COR-L47 (cell line): Measurements from ENCODE around the gene SNX14.
A peak's percentile ranks its signal among the peaks of the same experiment; 100 is the strongest.
"Not testable (repeated sequence)": the region's sequence is repeated elsewhere in the genome, so short reads cannot be mapped to it uniquely, and the experiment has no call there.

Experiments
- DNase-seq: peaks from one replicate; lab custom pipeline; 2025; lab: John Stamatoyannopoulos, UW

SNX14 gene

GRCh38 chr6:85593438-85594196 lies at the start of gene SNX14:
Gene SNX14 (minus strand): TSS chr6:85593858. CDS start chr6:85593718, 140 bp downstream.
- peak; percentile 90 for DNase-seq

- peak; percentile 98 for DNase-seq
Measured at GRCh38 chr6:85642774-85643536, 49.3 kb upstream of the SNX14 start, which contains the start of gene SYNCRIP. Gene SYNCRIP (minus strand): TSS chr6:85642886. CDS start chr6:85641439, 1,447 bp downstream.

- peak; percentile 47 for DNase-seq
Measured at GRCh38 chr6:85641897-85642773, 48.5 kb upstream of the SNX14 start.

GRCh38 chr6:85641522-85641896 lies 47.9 kb upstream of the SNX14 start:
- no peak for DNase-seq

- DNase-seq: no peak
Measured at GRCh38 chr6:85640821-85641220, 47.2 kb upstream of the SNX14 start.

- DNase-seq: no peak
Measured at GRCh38 chr6:85637579-85637978, 43.9 kb upstream of the SNX14 start.

- no peak for DNase-seq
Measured at GRCh38 chr6:85632164-85632942, 38.7 kb upstream of the SNX14 start.

GRCh38 chr6:85631117-85631516 lies 37.5 kb upstream of the SNX14 start:
- DNase-seq: not testable (repeated sequence)

- DNase-seq: no peak
Measured at GRCh38 chr6:85628353-85628752, 34.7 kb upstream of the SNX14 start.

GRCh38 chr6:85620308-85620707 lies 26.6 kb upstream of the SNX14 start:
- DNase-seq: no peak

- DNase-seq: no peak
Measured at GRCh38 chr6:85614780-85615179, 21.1 kb upstream of the SNX14 start.

GRCh38 chr6:85612690-85613474 lies 19.2 kb upstream of the SNX14 start:
- no peak for DNase-seq

- DNase-seq: no peak
Measured at GRCh38 chr6:85610182-85610895, 16.7 kb upstream of the SNX14 start.

- DNase-seq: no peak
Measured at GRCh38 chr6:85602100-85602499, 8.4 kb upstream of the SNX14 start.

GRCh38 chr6:85600713-85601313 lies 7.2 kb upstream of the SNX14 start:
- DNase-seq: no peak

- DNase-seq: peak; percentile 21
Measured at GRCh38 chr6:85594197-85594930, 706 bp upstream of the SNX14 start.

GRCh38 chr6:85592033-85592432 lies 1.6 kb downstream of the SNX14 start:
- DNase-seq: no peak

GRCh38 chr6:85591207-85591606 lies 2.5 kb downstream of the SNX14 start:
- DNase-seq: no peak

- no peak for DNase-seq
Measured at GRCh38 chr6:85585741-85586140, 7.9 kb downstream of the SNX14 start.
